Neural crest cell (in vitro differentiated cells): ENCODE results near the gene PCDH9. TPM values are rescaled to one million over a fixed set of nuclear protein-coding genes. Genes with fewer than 3 reads are reported as not detected.

Source experiments
- DNase-seq: peaks from one replicate; pipeline ENCODE4 v3.0.0; 2021; ENCODE audit warnings: low read depth, mixed read lengths, low spot score
- H3K27ac Mint-ChIP-seq: one replicate; pipeline ENCODE4 v1.8.0; 2021; ENCODE audit warnings: mild to moderate bottlenecking, mixed read lengths; ENCODE audit not compliant: unreplicated experiment
- H3K27me3 Mint-ChIP-seq: 2 replicates; pipeline ENCODE4 v1.8.0; 2021; ENCODE audit warnings: low read depth, mild to moderate bottlenecking, mixed read lengths
- H3K36me3 Mint-ChIP-seq: 2 replicates; pipeline ENCODE4 v1.8.0; 2021; ENCODE audit warnings: low read depth, mild to moderate bottlenecking, mixed read lengths
- H3K4me1 Mint-ChIP-seq: 2 replicates; pipeline ENCODE4 v1.8.0; 2021; ENCODE audit warnings: mixed read lengths
- H3K4me3 Mint-ChIP-seq: one replicate; pipeline ENCODE4 v1.8.0; 2021; ENCODE audit warnings: mild to moderate bottlenecking, mixed read lengths
- H3K9me3 Mint-ChIP-seq: 2 replicates; pipeline ENCODE4 v1.8.0; 2021; ENCODE audit warnings: mixed read lengths
- CTCF ChIP-seq: fragments of 200-600 bp; sonication (generic); conservative IDR thresholded peaks from 2 replicates; pipeline ENCODE4 v1.5.0; 2021; ENCODE audit warnings: antibody characterized with exemption, mild to moderate bottlenecking
- total RNA-seq: library from RNA; stranded (reverse); gene quantifications from 2 replicates; pipeline ENCODE4 v1.2.1, GENCODE V29; 2021

The PCDH9 gene
- total RNA-seq, 1 donor from 2014 or later: 6.3 TPM

GRCh38 chr13:66275416-66275815 is 954.7 kb downstream of the PCDH9 start:
- no peak for DNase-seq
- Mint-ChIP-seq H3K4me3 (no peak overlapping the region), H3K27ac (no peak overlapping the region), H3K9me3 (peaks cover 21% of the 10 kb centered on the region), H3K36me3 (peaks cover 12% of the 10 kb centered on the region), H3K27me3 (no peaks in the 10 kb centered on the region), H3K4me1 (peaks cover 5% of the 10 kb centered on the region)
- TF ChIP-seq CTCF: no peak

- Mint-ChIP-seq H3K36me3 (peaks cover 9% of the 10 kb centered on the region), H3K27ac (no peak overlapping the region), H3K4me1 (peaks cover 5% of the 10 kb centered on the region), H3K4me3 (no peak overlapping the region), H3K9me3 (peaks cover 12% of the 10 kb centered on the region), H3K27me3 (no peaks in the 10 kb centered on the region)
- no peak for DNase-seq
- TF ChIP-seq CTCF: no peak
Measured at GRCh38 chr13:66273011-66273410, 957.1 kb downstream of the PCDH9 start.

- no peaks in the 10 kb centered on the region for H3K27me3 Mint-ChIP-seq
- DNase-seq: no peak
- no peak for TF ChIP-seq CTCF
- H3K9me3 Mint-ChIP-seq: peaks cover 3% of the 10 kb centered on the region
- no peaks in the 10 kb centered on the region for H3K36me3 Mint-ChIP-seq
- H3K4me1 Mint-ChIP-seq: peaks cover 12% of the 10 kb centered on the region
- H3K4me3 Mint-ChIP-seq: no peak overlapping the region
- no peak overlapping the region for H3K27ac Mint-ChIP-seq
Measured at GRCh38 chr13:66266761-66267160, 963.4 kb downstream of the PCDH9 start.

- no peak overlapping the region for H3K4me3 Mint-ChIP-seq
- no peak overlapping the region for H3K27ac Mint-ChIP-seq
- peaks cover 3% of the 10 kb centered on the region for H3K9me3 Mint-ChIP-seq
- H3K36me3 Mint-ChIP-seq: no peaks in the 10 kb centered on the region
- no peaks in the 10 kb centered on the region for H3K27me3 Mint-ChIP-seq
- no peak for DNase-seq
- no peak for TF ChIP-seq CTCF
- peaks cover 12% of the 10 kb centered on the region for H3K4me1 Mint-ChIP-seq
Measured at GRCh38 chr13:66266348-66266747, 963.8 kb downstream of the PCDH9 start.

GRCh38 chr13:66265371-66265770 is 964.8 kb downstream of the PCDH9 start:
- Mint-ChIP-seq H3K27ac (peak overlapping the region; percentile 53), H3K27me3 (no peaks in the 10 kb centered on the region), H3K4me1 (peaks cover 12% of the 10 kb centered on the region), H3K9me3 (peaks cover 3% of the 10 kb centered on the region), H3K36me3 (no peaks in the 10 kb centered on the region), H3K4me3 (no peak overlapping the region)
- no peak for TF ChIP-seq CTCF
- no peak for DNase-seq

GRCh38 chr13:66264971-66265370 is 965.2 kb downstream of the PCDH9 start:
- DNase-seq: no peak
- peaks cover 3% of the 10 kb centered on the region for H3K9me3 Mint-ChIP-seq
- no peaks in the 10 kb centered on the region for H3K36me3 Mint-ChIP-seq
- no peak for TF ChIP-seq CTCF
- peak overlapping the region; percentile 53 for H3K27ac Mint-ChIP-seq
- H3K4me1 Mint-ChIP-seq: peaks cover 12% of the 10 kb centered on the region
- H3K27me3 Mint-ChIP-seq: no peaks in the 10 kb centered on the region
- H3K4me3 Mint-ChIP-seq: no peak overlapping the region
